NT2/D1 (cell line): ENCODE results near the gene CACNA1E.

Experiments used
- SUZ12 ChIP-seq: IDR thresholded peaks from 2 replicates; pipeline ENCODE4 v1.6.1; 2011; ENCODE audit not compliant: insufficient read length, insufficient read depth; ENCODE audit errors: extremely low read depth
- ZNF274 ChIP-seq: IDR thresholded peaks from 2 replicates; pipeline ENCODE4 v1.6.1; 2011; ENCODE audit warnings: mild to moderate bottlenecking, low read depth, low read length

GRCh38 chr1:181630838-181631237 is 147.5 kb downstream of the CACNA1E start:
- no peak for TF ChIP-seq SUZ12
- no peak for TF ChIP-seq ZNF274
